GM18517 (cell line): ENCODE measurements around the gene SLC6A6.
A peak's percentile ranks its signal among the peaks of the same experiment; 100 is the strongest.

ENCODE experiments used
- ATAC-seq: cut with Tn5 transposase; IDR thresholded peaks from one replicate; pipeline ENCODE4 v1.9.1; 2021; ENCODE audit warnings: mild to moderate bottlenecking, moderate library complexity; ENCODE audit not compliant: unreplicated experiment

Gene SLC6A6

DNA sequence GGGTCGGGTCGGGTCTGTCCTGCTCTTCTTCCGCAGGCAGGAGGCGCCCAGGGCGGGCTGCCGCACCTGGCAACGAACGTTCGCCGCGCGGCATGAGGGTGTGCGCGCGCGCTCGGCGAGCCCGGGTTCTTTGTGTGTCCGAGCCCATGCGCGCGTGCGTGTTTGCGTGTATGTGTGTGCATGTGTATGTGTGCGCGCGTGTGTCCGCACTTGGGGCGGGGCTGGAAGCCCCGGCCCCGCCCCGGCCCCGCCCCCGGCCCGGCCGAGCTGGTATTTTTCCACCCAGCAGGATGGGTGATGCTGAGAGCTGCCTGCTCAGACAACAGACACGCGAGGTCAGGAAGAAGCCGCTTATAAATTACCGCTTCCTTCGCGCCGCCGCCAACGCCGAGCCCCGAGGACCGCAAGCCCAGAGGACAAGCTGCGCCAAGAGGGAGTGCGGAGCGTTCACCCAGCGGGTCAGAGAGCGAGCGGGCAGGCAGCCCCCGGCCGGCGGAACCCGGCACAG, at the start of gene SLC6A6:
TSS of gene SLC6A6 (plus strand) at position 303 of the 508 bp plus-strand sequence. CDS start 41,029 bp downstream, outside the sequence.
- peak; percentile 72 for ATAC-seq

DNA sequence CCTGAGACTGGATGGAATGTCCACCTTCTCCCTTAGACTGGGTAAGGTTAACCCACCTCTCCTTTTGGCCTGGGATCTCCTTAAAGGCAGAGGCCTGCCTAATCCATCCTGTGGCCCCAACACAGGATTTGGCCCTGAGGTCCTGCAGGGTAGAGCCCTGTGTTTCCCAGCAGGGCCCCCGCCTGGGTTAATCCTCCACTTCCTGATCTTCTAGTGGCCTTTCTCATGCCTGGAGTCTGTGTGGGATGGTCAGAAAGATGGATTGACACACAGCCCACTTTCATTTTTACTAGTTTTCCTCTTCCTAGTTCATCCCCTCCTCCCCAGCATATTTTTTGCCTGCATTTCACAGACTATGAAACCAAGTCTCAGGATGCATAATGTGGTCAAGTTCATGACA, 48.9 kb upstream of the SLC6A6 start:
- ATAC-seq = no peak

- no peak for ATAC-seq
Measured at GRCh38 chr3:14357463-14357862, 44.9 kb upstream of the SLC6A6 start.

- no peak for ATAC-seq
Measured at GRCh38 chr3:14358426-14359211, 43.8 kb upstream of the SLC6A6 start.

GRCh38 chr3:14359348-14359747, 43.1 kb upstream of the SLC6A6 start:
- ATAC-seq = no peak

DNA sequence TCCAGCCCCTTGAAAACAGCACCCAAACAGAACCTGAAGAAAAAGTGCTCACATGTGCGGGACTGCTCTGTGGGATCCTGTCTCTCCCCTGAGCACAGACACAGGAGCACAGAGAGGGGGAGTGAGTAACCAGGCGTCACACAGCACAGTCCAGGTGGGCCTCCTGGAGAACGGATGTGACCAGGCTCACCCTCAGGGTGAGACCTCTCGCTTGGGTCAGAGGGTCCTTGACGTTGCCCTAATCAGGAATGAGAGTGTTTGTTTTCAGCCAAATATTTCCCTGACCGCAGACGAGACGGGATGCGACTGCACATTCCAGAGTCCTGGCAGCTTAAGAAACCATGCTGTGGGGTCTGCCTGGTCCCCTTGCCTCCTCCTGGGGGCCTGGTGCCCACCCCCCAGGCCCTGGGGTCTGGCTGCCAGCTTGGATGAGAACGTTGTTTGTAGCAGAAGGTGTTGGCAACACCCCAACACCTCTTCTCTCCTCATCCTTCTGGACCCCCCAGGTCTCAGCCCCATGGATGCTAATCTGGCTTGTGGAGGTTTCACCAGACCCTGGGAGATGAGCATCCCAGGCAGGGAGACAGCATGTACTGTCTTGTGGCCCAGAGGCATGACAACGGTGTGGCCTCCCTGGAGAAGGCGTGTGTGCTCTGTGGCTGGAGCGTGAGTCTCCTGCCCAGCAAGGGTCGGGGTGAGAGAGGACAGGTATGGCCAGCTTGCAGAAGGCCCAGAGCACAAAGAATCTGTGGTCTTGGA, 42.1 kb upstream of the SLC6A6 start:
- no peak for ATAC-seq

DNA sequence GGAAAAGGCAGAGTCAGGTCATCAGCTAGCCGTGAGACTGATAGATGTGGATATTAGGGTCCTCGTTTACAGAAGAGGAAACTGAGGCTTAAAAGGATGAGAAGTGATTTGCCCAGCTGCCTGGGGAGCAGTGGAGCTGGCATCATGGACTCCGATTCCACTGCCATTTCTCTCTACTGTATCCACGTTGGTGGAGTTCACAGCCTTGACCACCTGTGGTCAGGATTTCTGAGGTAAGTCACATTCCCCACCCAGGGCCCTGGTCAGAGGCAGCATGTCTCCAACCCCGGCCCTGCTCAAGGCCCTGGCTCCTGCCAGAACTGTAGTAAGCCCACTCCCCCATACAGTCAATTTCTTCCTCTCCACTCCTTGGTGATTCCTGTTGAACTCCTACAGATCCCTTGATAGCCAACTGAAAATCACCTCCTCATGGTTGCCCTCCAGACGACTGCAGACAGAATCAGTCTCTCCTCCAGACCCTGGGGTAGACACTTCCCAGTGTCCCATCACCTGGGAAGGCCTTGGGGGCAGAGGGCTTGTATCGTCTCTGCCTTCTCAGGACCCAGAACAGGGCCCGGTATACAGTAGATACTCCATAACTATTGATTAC, 41.2 kb upstream of the SLC6A6 start:
- ATAC-seq = no peak

- ATAC-seq = no peak
Measured at GRCh38 chr3:14362890-14363289, 39.5 kb upstream of the SLC6A6 start.

GRCh38 chr3:14363379-14363778, 39.0 kb upstream of the SLC6A6 start:
- no peak for ATAC-seq

- no peak for ATAC-seq
Measured at GRCh38 chr3:14363991-14364390, 38.4 kb upstream of the SLC6A6 start.

GRCh38 chr3:14364580-14365292, 37.7 kb upstream of the SLC6A6 start:
- no peak for ATAC-seq

DNA sequence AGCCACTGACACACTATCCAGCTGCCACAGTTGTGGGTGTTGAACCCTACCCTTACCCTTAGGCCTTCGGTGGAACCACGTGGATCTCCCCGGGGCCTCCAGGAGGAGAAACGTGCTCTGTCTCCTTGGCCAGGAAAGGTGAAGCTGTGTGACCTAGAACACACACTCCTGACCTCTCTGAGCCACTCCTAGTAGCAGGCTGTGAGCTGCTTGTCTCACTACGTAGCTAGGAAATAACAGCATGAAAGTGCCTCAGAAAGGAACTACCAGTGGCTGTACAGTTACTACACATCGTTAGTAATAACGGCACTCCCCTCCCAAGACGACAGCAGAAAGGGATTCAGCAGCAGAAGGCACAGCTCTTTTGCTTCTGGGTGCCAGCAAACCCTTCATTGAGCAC, 36.2 kb upstream of the SLC6A6 start:
- no peak for ATAC-seq

- no peak for ATAC-seq
Measured at GRCh38 chr3:14366915-14367823, 35.2 kb upstream of the SLC6A6 start.

GRCh38 chr3:14368146-14368545, 34.3 kb upstream of the SLC6A6 start:
- ATAC-seq = no peak

- no peak for ATAC-seq
Measured at GRCh38 chr3:14368885-14369284, 33.5 kb upstream of the SLC6A6 start.

DNA sequence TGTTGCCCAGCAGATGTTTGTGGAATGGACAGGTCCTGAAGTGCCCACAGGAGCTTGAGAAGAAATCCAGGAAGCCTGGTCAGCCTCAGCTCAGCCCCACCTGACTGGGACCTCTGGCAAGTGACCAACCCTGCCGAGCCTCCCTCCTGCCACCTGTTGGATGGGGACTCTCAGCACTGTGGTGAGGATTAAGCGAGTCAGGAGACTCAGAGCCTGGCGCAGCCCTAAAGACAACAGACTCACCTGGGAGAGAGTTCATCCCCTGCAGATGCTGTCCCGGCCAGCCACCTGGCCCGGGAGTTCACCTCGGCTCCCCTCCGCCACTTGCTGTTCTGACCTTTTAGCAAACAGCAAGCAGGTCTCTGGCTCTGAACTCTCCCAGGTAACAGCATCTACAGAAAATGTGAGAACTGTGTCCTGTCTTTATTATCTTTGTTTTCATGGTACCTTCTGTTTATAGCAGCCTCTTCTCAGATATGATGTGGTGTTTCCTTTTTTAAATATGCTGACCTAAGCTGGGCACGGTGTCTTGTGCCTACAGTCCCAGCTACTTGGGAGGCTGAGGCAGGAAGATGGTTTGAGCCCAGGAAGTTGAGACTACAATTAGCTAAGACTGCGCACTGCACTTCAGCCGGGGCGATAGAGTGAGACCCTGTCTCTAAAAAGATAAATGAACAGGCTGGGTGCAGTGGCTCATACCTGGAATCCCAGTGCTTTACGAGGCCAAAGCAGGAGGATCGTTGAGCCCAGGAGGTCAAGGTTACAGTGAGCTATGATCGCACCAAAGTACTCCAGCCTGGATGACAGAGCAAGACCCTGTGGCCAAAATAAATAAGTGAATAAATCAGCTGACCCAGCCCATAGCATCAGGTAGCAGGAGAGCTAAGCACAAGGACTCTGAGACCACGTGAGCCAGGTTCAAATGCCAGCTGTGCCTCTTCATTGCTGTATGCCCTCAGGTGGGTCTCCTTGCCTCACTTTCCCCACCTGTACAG, 32.4 kb upstream of the SLC6A6 start:
- no peak for ATAC-seq

DNA sequence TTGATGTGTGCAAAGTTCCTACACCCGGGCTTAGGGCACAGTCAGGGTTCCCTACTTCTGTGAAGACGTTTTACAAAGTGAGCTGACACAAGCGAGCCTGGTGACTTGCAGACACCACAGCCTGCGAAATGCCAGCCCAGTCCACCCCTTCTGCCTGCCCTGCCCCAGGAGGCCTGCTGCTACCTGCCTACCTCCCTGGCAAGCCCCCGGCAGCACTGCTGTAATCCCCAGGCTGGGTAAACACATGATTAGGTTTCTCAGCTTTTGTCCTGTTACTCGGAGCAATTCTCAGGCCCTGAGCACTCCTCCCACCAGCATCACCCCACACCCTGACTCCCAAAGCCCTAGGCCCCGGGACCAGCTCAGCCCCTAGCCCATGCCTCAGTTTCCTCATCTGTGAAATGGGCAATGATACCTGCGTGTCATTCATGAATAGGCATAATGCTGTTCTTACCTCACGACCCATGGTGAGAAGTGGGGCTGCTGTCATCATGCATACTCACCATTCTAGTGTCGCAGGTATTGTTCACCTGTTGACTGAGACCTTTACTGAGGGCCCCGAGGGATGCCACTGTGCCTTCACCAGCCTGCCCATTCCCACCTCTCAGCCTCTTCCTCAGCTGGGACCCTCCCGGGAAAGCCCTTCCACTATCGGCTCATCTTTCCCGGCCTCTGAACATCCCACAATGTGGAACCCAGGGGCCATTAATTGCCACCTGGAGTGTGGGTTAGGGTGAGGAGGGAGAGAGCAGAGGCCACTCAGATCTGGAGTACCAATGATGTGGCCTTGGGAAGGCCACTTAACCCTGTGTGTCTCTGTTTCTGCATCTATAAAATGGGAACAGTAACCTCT, 31.5 kb upstream of the SLC6A6 start:
- no peak for ATAC-seq
